ENCODE data around the gene LGMN. TPM values are rescaled to one million over a fixed set of nuclear protein-coding genes. Genes with fewer than 3 reads are reported as not detected.

LGMN gene
- total RNA-seq, 4 donors from 2014 or later: 96.7 to 243 (median 130) TPM

DNA sequence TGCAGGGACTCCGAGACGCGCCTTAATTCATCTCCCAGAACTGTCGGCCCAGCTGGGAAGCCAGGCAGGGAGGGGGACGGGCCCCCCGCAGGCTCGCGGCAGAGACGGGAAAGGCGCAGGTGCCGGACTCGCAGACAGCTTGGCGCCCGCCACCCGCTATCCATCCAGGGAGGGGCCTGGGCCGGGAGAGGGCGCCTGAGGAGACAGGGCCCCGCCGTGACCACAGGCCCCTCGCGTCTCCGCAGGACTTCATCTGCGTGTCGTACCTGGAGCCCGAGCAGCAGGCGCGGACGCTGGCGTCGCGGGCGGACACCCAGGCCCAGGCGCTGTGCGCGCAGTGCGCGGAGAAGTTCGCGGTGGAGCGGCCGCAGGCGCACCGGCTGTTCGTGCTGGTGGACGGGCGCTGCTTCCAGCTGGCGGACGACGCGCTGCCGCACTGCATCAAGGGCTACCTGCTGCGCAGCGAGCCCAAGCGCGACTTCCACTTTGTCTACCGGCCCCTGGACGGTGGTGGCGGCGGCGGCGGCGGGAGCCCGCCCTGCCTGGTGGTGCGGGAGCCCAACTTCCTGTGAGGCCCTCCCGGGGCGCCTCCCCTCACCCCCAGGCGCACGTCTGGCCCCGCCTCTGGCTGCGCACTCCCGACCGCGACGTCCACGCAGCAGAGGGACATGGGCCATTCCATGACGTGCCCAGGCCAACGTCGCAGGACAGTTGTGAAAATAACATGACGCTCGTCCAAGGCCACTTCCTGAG, 60.6 kb downstream of the LGMN start:
- no peak for TF ChIP-seq CTCF (IDR thresholded peaks at IDR 0.05; ENCODE audit: low read depth)

- TF ChIP-seq CTCF (IDR thresholded peaks at IDR 0.05; ENCODE audit: low read depth): no peak
Measured at GRCh38 chr14:92686900-92687427, 61.5 kb downstream of the LGMN start.

DNA sequence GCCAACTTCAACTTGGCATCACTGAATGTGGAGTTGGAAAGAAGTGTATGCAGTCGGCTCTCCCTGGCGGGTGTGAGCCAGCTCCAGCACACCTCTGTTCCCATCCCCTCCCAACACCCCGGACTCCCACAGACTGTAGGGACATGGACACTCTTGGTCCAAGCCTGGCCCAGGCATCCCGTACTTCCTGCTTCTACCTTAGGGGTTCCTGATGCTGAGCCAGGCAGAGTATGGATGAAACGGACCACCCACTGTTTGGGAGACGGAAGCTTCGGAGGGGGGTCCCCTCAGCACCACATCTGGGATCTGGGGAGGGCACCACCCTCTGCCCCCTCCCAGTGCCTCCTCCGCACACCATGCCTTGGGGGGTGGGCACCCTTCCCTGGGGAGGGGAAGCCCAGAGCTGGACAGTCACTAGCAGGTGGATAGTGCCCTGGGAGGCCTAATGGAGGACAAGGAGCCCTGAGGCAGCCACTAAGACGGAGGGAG, 62.0 kb downstream of the LGMN start:
- TF ChIP-seq CTCF (IDR thresholded peaks at IDR 0.05; ENCODE audit: low read depth): no peak

DNA sequence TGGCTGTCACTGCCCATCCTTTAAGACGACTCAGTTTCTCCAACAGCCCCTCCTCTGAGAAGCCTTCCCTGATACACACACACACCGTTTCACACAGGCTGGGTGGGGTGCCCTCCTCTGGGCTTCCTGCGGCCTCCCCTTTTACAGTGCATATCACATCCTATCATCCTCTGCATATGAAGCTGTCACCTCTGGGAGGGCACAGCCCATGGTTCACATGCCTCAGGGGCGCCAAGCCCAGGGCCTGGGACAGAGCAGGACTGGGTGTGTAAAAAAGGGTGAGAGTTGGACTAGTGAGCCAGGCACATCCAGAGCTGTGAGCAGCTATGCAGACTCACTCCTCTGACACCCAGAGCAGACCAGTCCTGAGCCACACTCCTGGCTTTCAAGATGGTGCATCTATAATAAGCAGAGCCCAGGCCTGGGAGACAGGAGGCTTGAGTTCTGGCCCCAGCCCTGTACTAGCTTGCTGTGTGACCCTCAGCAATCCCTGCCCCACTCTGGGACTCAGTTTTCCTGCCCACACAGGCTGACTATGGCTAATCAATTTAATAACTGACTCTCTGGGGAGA, 62.6 kb downstream of the LGMN start:
- no peak for TF ChIP-seq CTCF (IDR thresholded peaks at IDR 0.05; ENCODE audit: low read depth)

DNA sequence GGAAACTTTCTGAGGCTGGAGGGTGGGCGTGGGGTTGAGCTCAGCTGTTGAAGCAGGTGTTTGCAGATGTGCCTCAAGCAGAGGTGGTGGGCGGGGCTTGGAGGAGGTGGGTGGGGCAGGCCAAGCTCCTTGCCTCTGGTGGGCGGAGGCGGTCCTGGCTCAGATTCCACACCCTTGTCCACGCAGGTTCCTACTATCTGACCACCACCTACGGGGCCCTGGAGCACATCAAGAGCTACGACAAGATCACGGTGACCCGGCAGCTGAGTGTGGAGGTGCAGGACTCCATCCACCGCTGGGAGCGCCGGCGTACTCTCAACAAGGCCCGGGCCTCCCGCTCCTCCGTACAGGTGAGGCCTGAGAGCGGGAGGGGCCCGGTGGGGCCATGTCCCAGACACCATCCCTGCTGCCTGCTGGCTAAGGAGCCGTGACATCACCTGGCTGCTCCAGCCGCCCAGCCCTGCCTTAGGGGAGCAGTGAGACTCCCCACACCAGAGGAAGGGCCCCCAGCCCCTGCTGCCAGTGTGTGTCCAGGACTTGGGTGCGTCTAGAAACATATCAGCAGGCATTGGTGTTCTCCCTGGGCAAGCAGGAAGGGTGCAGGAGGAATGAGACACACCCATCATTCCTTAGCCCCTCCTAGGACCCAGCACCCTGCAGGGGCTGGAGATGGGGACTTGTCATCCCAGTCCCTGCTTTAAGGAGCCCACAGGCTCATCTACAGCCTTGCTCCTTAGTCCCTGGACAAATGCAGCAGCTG, 63.4 kb downstream of the LGMN start:
- no peak for TF ChIP-seq CTCF (IDR thresholded peaks at IDR 0.05; ENCODE audit: low read depth)

- TF ChIP-seq CTCF (IDR thresholded peaks at IDR 0.05; ENCODE audit: low read depth): no peak
Measured at GRCh38 chr14:92683041-92683440, 65.4 kb downstream of the LGMN start.
